Adrenal gland (tissue), 12 donors: ENCODE results near the gene PDCD1. TPM values are rescaled to one million over a fixed set of nuclear protein-coding genes. Genes with fewer than 3 reads are reported as not detected.
"Not testable (repeated sequence)": the region's sequence is repeated elsewhere in the genome, so short reads cannot be mapped to it uniquely, and the experiment has no call there.

Experiments used
- DNase-seq, 7 donors: peaks; one replicate each; pipeline ENCODE4 v3.0.0-alpha.2; 2019 to 2020
- H3K27ac ChIP-seq, 5 donors: fragments of 200-600 bp; sonication (generic) in 4 of 5; 1 replicate in 3 of 5; 2 replicates in 2 of 5; pipeline versions ENCODE4 v1.5.1 to v1.8.0; 2016 to 2020; ENCODE audit warnings: mild to moderate bottlenecking in 1 of 5
- H3K27me3 ChIP-seq: fragments of 200-600 bp; 2 replicates; pipeline ENCODE4 v1.8.0; 2021
- H3K36me3 ChIP-seq, 2 donors: fragments of 200-600 bp; replicated peaks in 1 of 2; 1 replicate in 1 of 2; 2 replicates in 1 of 2; pipeline versions ENCODE4 v1.5.1 to v1.8.0; 2018 to 2022
- H3K4me1 ChIP-seq, 2 donors: fragments of 200-600 bp; replicated peaks in 1 of 2; 1 replicate in 1 of 2; 2 replicates in 1 of 2; pipeline versions ENCODE4 v1.5.1 to v1.8.0; 2018 to 2021
- H3K4me3 ChIP-seq, 4 donors: fragments of 200-600 bp; sonication (generic) in 3 of 4; one replicate each; pipeline ENCODE4 v1.5.1; 2016 to 2018
- H3K9me3 ChIP-seq, 3 donors: fragments of 200-600 bp; sonication (generic) in 1 of 3; replicated peaks in 1 of 3; 1 replicate in 2 of 3; 2 replicates in 1 of 3; pipeline versions ENCODE4 v1.5.1 to v1.8.0; 2016 to 2021
- POLR2A ChIP-seq, 2 donors: fragments of 450-650 bp; IDR thresholded peaks; one replicate each; pipeline ENCODE4 v1.6.1; 2017; ENCODE audit warnings: antibody characterized with exemption in 2 of 2, mild to moderate bottlenecking in 2 of 2, moderate library complexity in 1 of 2
- WGBS, 4 donors: extraction: QIAGEN DNeasy Blood & Tissue Kit in 2 of 4; methylation state at CpG; one replicate each; pipeline versions ENCODE4 v1.1.5 to v1.1.7; 2013 to 2017; 5-methylcytosine and 5-hydroxymethylcytosine counted together
- intact Hi-C, 2 donors: fragments of 100-400 bp; cut with DNase I; formaldehyde crosslinking; loops; one replicate each; pipeline versions ENCODE4 v1.14.1 to v1.15.0; 2022 to 2023
- polyA plus RNA-seq, 3 donors: library from polyadenylated mRNA; stranded (reverse); fragments of 200-250 nt in 2 of 3; fragments of 350-450 nt in 1 of 3; fragmentation: Illumina TruSeq in 1 of 3; extraction: RNeasy Lipid Tissue Mini Kit (QIAGEN cat#74804) in 1 of 3; gene quantifications; one replicate each; pipeline ENCODE4 v1.2.3, GENCODE V29; 2013 to 2014
- total RNA-seq, 9 donors: library from RNA; depleted of rRNA in 4 of 9; stranded (reverse); fragments of >200 nt in 4 of 9; fragments of 120-200 nt in 1 of 9; fragmentation: NEBNext Ultra II Directional in 1 of 9; extraction: Animal tissue kit (Norgen Biotek cat#: 25700) in 1 of 9; gene quantifications; one replicate each; pipeline versions ENCODE4 v1.1.0 to v1.2.4, GENCODE V29; 2013 to 2023
- TF ChIP-seq, protein P1 (sequence below), 6 experiments: fragments of 450-650 bp in 4 of 6; fragments of 200-600 bp in 2 of 6; sonication (generic) in 1 of 6; IDR thresholded peaks; 1 replicate in 5 of 6; 2 replicates in 1 of 6; pipeline versions ENCODE4 v1.5.1 to v1.8.0; 2016 to 2021; ENCODE audit warnings: antibody characterized with exemption in 6 of 6, mild to moderate bottlenecking in 2 of 6, moderate library complexity in 1 of 6
- donor health status: healthy with polysubstance abuse.
- donor health status: Bipolar disorder and iron deficiency.
- donor health status: DM: yes; HTN: yes; CAD: no.
- donor health status: DM: no; HTN: no; CAD: no.
- donor health status: DM: no; HTN: no; CAD: no.
- donor health status: DM: yes; HTN: yes; CAD: no.

Gene PDCD1
- total and polyA plus RNA-seq, 12 donors: 0.23 to 2.0 (median 0.45) TPM; not detected in 4

DNA sequence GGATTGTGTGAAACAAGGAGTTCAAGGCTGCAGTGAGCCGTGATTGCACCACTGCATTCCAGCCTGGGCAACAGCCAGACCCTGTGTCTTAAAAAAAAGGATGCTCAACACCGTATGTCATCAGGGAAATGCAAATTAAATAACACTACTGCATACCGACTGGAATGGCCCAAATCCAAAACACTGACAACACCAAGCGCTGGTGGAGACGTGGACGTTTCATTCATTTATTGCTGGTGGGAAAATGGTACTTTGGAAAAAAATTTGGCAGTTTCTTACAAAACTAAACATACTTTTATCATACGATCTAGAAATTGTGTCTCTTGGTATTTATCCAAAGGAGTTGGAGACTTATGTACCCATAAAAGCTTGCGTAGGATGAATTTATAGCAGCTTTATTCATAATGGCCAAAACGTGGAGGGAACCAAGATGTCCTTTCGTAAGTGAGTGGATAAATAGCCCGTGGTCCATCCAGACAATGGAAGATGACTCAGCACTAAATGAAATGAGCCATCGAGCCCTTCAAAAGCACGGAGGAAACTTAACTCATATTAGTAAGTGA, 25.5 kb downstream of the PDCD1 start:
- Histone ChIP-seq H3K4me1 (no peaks in the 10 kb centered on the region), H3K36me3 (no peaks in the 10 kb centered on the region), H3K27ac (no peak overlapping the region), H3K9me3 (no peaks in the 10 kb centered on the region), H3K4me3 (no peak overlapping the region), H3K27me3 (no peaks in the 10 kb centered on the region)
- peak in 3 of 7 donors; percentile 11 to 16 (median 11) for DNase-seq
- TF ChIP-seq POLR2A (IDR thresholded peaks at IDR 0.05): no peak
- TF ChIP-seq, protein P1, sequence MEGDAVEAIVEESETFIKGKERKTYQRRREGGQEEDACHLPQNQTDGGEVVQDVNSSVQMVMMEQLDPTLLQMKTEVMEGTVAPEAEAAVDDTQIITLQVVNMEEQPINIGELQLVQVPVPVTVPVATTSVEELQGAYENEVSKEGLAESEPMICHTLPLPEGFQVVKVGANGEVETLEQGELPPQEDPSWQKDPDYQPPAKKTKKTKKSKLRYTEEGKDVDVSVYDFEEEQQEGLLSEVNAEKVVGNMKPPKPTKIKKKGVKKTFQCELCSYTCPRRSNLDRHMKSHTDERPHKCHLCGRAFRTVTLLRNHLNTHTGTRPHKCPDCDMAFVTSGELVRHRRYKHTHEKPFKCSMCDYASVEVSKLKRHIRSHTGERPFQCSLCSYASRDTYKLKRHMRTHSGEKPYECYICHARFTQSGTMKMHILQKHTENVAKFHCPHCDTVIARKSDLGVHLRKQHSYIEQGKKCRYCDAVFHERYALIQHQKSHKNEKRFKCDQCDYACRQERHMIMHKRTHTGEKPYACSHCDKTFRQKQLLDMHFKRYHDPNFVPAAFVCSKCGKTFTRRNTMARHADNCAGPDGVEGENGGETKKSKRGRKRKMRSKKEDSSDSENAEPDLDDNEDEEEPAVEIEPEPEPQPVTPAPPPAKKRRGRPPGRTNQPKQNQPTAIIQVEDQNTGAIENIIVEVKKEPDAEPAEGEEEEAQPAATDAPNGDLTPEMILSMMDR (IDR thresholded peaks at IDR 0.05): no peak
- intact Hi-C loops: no loop called here
- 51 to 53% (median 52%) methylated on average over 13 of the region's 13 CpGs for WGBS, 4 donors

DNA sequence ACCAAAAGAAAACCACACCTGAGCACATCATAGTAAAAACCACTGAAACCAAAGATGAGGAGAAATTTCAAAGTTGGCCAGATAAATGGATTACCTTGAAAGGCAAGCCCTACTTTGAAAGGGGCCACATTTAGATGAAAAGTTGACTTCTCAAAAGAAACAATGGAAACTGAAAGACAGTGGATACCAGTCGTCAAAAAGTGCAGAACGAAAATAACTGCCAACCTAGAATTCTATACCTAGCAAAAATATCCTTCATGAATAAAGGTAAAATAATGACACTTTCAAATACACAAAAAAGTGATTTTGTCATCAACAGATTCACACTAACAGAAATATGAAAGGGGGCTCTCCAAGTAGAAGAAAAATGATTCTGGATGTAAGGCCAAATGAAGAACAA, 31.3 kb downstream of the PDCD1 start:
- H3K4me3 ChIP-seq: no peak overlapping the region
- intact Hi-C loops: no loop called here
- TF ChIP-seq POLR2A (IDR thresholded peaks at IDR 0.05): no peak
- TF ChIP-seq, protein P1 (IDR thresholded peaks at IDR 0.05): no peak
- H3K27ac ChIP-seq: no peak overlapping the region
- no peaks in the 10 kb centered on the region for H3K9me3 ChIP-seq
- no peaks in the 10 kb centered on the region for H3K27me3 ChIP-seq
- H3K36me3 ChIP-seq: no peaks in the 10 kb centered on the region
- no peak for DNase-seq
- WGBS, 4 donors: 72 to 87% (median 79%) methylated on average over 2 of the region's 2 CpGs
- H3K4me1 ChIP-seq: no peaks in the 10 kb centered on the region

DNA sequence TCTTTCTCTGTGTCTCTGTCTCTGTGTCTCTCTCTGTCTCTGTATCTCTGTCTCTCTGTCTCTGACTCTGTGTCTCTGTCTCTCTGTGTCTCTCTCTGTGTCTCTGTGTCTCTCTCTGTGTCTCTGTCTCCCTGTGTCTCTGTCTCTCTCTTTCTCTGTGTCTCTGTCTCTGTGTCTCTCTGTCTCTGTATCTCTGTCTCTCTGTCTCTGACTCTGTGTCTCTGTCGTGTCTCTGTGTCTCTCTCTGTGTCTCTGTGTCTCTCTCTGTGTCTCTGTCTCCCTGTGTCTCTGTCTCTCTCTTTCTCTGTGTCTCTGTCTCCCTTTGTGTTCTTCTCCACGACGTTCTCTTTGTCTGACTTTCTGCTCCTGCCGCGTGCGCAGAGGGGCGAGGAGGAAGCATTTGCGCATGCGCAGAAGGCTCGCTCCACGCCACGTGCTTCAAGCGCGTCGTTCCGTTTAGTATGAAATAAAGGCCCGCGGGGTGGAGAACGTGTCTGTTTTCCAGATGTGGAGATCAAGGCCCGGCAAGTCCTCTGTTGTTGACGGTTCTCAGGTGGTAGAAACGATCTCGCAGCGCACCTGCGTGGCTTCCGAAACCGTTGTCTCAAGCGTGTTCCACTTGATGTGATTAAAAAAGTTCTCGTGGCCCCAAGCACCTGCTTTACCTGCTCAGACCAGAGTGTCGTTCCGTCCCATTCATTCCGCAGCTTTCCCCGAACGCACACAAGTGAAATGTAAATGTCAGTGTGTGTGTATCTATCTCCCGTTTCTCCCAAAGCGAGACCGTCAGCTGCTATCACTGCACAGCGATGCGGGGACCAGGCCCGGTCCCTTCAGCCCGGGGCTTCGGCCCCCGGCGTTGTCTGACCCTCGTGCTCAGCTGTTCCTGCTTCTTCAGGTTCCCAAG, 34.9 kb downstream of the PDCD1 start:
- H3K4me1 ChIP-seq, H3K9me3 ChIP-seq, H3K4me3 ChIP-seq, intact Hi-C loops, H3K27me3 ChIP-seq, H3K27ac ChIP-seq, H3K36me3 ChIP-seq: not testable (repeated sequence)
- peak in 2 of 7 donors; percentile 17 to 45 for DNase-seq
- 88 to 92% (median 90%) methylated on average over 45 of the region's 45 CpGs for WGBS, 4 donors

DNA sequence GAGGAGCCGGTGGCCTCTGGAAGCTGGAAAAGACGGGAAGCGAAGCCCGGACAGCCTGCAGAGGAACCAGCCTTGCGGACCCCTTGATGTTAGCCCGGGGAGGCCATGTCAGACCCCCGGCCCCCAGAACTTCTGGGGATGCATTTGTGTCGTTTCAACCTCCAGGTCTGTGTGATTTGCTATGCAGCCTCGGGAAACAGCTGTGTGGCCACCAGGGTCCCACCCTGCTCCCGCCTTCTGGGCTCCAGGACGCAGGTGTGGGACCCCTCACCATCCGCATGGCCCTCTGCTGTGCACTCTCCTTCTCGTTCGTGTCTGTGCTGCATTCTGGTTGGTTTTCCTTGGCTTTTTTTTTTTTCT, 36.5 kb downstream of the PDCD1 start:
- intact Hi-C loops: no loop called here
- no peaks in the 10 kb centered on the region for H3K36me3 ChIP-seq
- WGBS, 4 donors: 69 to 81% (median 76%) methylated on average over 12 to 14 of the region's 14 CpGs
- H3K27ac ChIP-seq: no peak overlapping the region
- no peaks in the 10 kb centered on the region for H3K9me3 ChIP-seq
- no peaks in the 10 kb centered on the region for H3K4me1 ChIP-seq
- no peak for TF ChIP-seq POLR2A (IDR thresholded peaks at IDR 0.05)
- TF ChIP-seq, protein P1 (IDR thresholded peaks at IDR 0.05): no peak
- H3K4me3 ChIP-seq: peak overlapping the region in 1 of 4 donors; percentile 3
- peak in 1 of 7 donors; percentile 14 for DNase-seq
- H3K27me3 ChIP-seq: no peaks in the 10 kb centered on the region
